HepG2 (cell line): ENCODE results near the gene DNLZ. TPM values are rescaled to one million over a fixed set of nuclear protein-coding genes. Genes with fewer than 3 reads are reported as not detected.

Source experiments
- AGO1 ChIP-seq: fragments of 200-400 bp; formaldehyde crosslinking; IDR thresholded peaks from 2 replicates; pipeline ENCODE4 v1.6.1; 2017; ENCODE audit warnings: mild to moderate bottlenecking, low read depth, low read length, moderate library complexity; ENCODE audit not compliant: poor library complexity, severe bottlenecking
- ARNT ChIP-seq: fragments of 450-650 bp; IDR thresholded peaks from 2 replicates; pipeline ENCODE4 v1.6.1; 2017
- GTF2F1 ChIP-seq: fragments of 150-350 bp; IDR thresholded peaks from 2 replicates; pipeline ENCODE4 v1.6.1; 2014; ENCODE audit warnings: low read length
- NFIB ChIP-seq: sonication (generic); formaldehyde crosslinking; IDR thresholded peaks from 2 replicates; pipeline ENCODE4 v1.9.0; 2021; ENCODE audit warnings: missing genetic modification reagents, mild to moderate bottlenecking, borderline replicate concordance
- NFRKB ChIP-seq: fragments of 450-650 bp; IDR thresholded peaks from 2 replicates; pipeline ENCODE4 v1.6.1; 2017
- PHF5A ChIP-seq: IDR thresholded peaks from one replicate; pipeline ENCODE4 v1.6.1; 2018; ENCODE audit warnings: low read depth, missing genetic modification reagents; ENCODE audit not compliant: unreplicated experiment
- SAP130 ChIP-seq: IDR thresholded peaks from 2 replicates; pipeline ENCODE4 v1.6.1; 2016; ENCODE audit warnings: low read depth
- SIX1 ChIP-seq: sonication (generic); formaldehyde crosslinking; IDR thresholded peaks from 2 replicates; pipeline ENCODE4 v1.4.0; 2020; ENCODE audit warnings: missing genetic modification reagents, borderline replicate concordance
- TEAD3 ChIP-seq: optimal IDR thresholded peaks from 2 replicates; pipeline ENCODE3; 2016; ENCODE audit warnings: borderline replicate concordance
- YEATS2 ChIP-seq: sonication (generic); formaldehyde crosslinking; IDR thresholded peaks from 2 replicates; pipeline ENCODE4 v1.4.0; 2020; ENCODE audit warnings: missing genetic modification reagents, borderline replicate concordance
- ZKSCAN1 ChIP-seq: fragments of 150-350 bp; IDR thresholded peaks from 2 replicates; pipeline ENCODE4 v1.6.1; 2014; ENCODE audit warnings: low read length
- ZNF224 ChIP-seq: sonication (generic); formaldehyde crosslinking; IDR thresholded peaks from 2 replicates; pipeline ENCODE4 v1.5.0; 2020; ENCODE audit warnings: mild to moderate bottlenecking, missing genetic modification reagents
- ZNF383 ChIP-seq: sonication (generic); formaldehyde crosslinking; IDR thresholded peaks from 2 replicates; pipeline ENCODE4 v1.4.0; 2020; ENCODE audit warnings: missing genetic modification reagents, mild to moderate bottlenecking, borderline replicate concordance
- ZNF749 ChIP-seq: sonication (generic); formaldehyde crosslinking; IDR thresholded peaks from 2 replicates; pipeline ENCODE4 v1.8.0; 2022; ENCODE audit warnings: mild to moderate bottlenecking, missing genetic modification reagents, moderate library complexity, borderline replicate concordance
- polyA plus RNA-seq, 8 experiments: library from polyadenylated mRNA; depleted of rRNA in 3 of 8; stranded (reverse) in 7 of 8; unstranded in 1 of 8; fragments of >200 nt; fragmentation: Illumina TruSeq in 4 of 8; extraction: Trizol in 4 of 8; gene quantifications; 2 replicates each; pipeline versions ENCODE4 v1.2.1 to v1.2.3, GENCODE V29; 2011 to 2016; ENCODE audit warnings: low read depth in 4 of 8, missing spikeins in 1 of 8, mixed read lengths in 1 of 8; ENCODE audit not compliant: insufficient read depth in 1 of 8
- total RNA-seq, 5 experiments: library from RNA; depleted of rRNA; stranded (reverse); fragments of >200 nt; fragmentation: Illumina TruSeq; extraction: Trizol; gene quantifications; 2 replicates each; pipeline ENCODE4 v1.2.3, GENCODE V29; 2016; ENCODE audit warnings: low read depth in 1 of 5
- TF ChIP-seq, protein P1 (sequence below): sonication (generic); formaldehyde crosslinking; IDR thresholded peaks from 2 replicates; pipeline ENCODE4 v1.5.0; 2020; ENCODE audit warnings: missing genetic modification reagents
- TF ChIP-seq, protein P2 (sequence below): sonication (generic); formaldehyde crosslinking; IDR thresholded peaks from 2 replicates; pipeline ENCODE4 v1.4.0; 2020; ENCODE audit warnings: missing genetic modification reagents
- TF ChIP-seq, protein P3 (sequence below): sonication (generic); formaldehyde crosslinking; IDR thresholded peaks from 2 replicates; pipeline ENCODE4 v1.4.0; 2020; ENCODE audit warnings: mild to moderate bottlenecking, missing genetic modification reagents
- TF ChIP-seq, protein P4 (sequence below): sonication (generic); formaldehyde crosslinking; IDR thresholded peaks from 2 replicates; pipeline ENCODE4 v1.4.0; 2020; ENCODE audit warnings: missing genetic modification reagents

Gene DNLZ
- total and polyA plus RNA-seq, 2 of the 13 experiments (the other 11 are each of a cell fraction or from before 2014, with no cell fraction given) = 3.4 to 8.0 TPM

DNA sequence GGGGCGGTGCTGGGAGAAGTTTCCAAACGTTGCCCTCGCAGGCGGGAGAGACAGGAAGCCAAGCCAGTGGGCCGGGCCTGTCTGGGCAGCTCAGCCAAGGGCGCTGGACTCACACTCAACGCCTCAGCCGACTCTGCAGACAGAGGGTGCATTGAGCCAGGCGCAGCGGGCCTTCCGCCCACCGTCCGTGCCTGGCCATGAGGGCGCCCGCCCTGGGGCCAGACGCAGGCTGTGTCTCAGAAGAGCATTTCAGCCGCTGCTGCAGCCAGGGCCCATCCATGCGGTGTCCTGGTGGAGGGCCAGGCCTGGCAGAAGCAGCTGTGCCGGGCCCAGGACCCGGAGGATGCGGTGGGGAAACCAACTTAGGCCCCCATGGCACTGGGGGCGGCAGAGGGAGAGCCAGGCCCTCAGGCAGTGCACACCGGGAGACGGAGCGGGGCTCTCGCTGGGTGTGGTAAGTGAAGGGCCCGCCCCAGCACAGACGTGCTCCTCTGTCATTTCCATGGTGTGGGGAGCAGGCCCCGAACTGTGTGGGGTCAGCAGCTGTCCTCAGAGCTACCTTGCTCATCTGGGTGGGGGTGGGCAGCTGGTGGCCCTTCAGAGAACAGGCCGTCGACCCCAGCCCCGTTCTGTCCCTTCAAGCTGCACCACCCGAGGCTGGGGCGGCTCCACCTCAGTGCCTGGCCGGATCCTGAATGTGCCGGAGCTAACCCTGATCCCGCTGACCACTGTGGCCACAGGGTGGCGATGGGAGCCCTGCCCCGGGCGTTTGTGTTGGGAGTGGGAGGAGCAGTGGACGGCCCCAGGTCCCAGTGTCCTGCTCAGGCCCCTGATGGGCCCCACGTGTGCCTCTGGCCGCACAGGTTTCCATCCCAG, 18.0 kb downstream of the DNLZ start (continued):
- TF ChIP-seq, protein P1, sequence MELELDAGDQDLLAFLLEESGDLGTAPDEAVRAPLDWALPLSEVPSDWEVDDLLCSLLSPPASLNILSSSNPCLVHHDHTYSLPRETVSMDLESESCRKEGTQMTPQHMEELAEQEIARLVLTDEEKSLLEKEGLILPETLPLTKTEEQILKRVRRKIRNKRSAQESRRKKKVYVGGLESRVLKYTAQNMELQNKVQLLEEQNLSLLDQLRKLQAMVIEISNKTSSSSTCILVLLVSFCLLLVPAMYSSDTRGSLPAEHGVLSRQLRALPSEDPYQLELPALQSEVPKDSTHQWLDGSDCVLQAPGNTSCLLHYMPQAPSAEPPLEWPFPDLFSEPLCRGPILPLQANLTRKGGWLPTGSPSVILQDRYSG = no peak
- no peak for TF ChIP-seq ZNF383 (CRISPR knock-in tag)
- no peak for TF ChIP-seq SIX1 (CRISPR knock-in tag)
- no peak for TF ChIP-seq AGO1
- TF ChIP-seq PHF5A (CRISPR knock-in tag) = no peak
- TF ChIP-seq NFIB (CRISPR knock-in tag) = no peak
- TF ChIP-seq, protein P2, sequence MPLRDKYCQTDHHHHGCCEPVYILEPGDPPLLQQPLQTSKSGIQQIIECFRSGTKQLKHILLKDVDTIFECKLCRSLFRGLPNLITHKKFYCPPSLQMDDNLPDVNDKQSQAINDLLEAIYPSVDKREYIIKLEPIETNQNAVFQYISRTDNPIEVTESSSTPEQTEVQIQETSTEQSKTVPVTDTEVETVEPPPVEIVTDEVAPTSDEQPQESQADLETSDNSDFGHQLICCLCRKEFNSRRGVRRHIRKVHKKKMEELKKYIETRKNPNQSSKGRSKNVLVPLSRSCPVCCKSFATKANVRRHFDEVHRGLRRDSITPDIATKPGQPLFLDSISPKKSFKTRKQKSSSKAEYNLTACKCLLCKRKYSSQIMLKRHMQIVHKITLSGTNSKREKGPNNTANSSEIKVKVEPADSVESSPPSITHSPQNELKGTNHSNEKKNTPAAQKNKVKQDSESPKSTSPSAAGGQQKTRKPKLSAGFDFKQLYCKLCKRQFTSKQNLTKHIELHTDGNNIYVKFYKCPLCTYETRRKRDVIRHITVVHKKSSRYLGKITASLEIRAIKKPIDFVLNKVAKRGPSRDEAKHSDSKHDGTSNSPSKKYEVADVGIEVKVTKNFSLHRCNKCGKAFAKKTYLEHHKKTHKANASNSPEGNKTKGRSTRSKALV (CRISPR knock-in tag) = no peak; the same call in 1 of the 2 replicates
- no peak for TF ChIP-seq ZKSCAN1
- TF ChIP-seq, protein P3, sequence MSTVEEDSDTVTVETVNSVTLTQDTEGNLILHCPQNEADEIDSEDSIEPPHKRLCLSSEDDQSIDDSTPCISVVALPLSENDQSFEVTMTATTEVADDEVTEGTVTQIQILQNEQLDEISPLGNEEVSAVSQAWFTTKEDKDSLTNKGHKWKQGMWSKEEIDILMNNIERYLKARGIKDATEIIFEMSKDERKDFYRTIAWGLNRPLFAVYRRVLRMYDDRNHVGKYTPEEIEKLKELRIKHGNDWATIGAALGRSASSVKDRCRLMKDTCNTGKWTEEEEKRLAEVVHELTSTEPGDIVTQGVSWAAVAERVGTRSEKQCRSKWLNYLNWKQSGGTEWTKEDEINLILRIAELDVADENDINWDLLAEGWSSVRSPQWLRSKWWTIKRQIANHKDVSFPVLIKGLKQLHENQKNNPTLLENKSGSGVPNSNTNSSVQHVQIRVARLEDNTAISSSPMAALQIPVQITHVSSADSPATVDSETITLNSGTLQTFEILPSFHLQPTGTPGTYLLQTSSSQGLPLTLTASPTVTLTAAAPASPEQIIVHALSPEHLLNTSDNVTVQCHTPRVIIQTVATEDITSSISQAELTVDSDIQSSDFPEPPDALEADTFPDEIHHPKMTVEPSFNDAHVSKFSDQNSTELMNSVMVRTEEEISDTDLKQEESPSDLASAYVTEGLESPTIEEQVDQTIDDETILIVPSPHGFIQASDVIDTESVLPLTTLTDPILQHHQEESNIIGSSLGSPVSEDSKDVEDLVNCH (CRISPR knock-in tag) = no peak
- TF ChIP-seq TEAD3 (CRISPR knock-in tag) = no peak
- TF ChIP-seq, protein P4, sequence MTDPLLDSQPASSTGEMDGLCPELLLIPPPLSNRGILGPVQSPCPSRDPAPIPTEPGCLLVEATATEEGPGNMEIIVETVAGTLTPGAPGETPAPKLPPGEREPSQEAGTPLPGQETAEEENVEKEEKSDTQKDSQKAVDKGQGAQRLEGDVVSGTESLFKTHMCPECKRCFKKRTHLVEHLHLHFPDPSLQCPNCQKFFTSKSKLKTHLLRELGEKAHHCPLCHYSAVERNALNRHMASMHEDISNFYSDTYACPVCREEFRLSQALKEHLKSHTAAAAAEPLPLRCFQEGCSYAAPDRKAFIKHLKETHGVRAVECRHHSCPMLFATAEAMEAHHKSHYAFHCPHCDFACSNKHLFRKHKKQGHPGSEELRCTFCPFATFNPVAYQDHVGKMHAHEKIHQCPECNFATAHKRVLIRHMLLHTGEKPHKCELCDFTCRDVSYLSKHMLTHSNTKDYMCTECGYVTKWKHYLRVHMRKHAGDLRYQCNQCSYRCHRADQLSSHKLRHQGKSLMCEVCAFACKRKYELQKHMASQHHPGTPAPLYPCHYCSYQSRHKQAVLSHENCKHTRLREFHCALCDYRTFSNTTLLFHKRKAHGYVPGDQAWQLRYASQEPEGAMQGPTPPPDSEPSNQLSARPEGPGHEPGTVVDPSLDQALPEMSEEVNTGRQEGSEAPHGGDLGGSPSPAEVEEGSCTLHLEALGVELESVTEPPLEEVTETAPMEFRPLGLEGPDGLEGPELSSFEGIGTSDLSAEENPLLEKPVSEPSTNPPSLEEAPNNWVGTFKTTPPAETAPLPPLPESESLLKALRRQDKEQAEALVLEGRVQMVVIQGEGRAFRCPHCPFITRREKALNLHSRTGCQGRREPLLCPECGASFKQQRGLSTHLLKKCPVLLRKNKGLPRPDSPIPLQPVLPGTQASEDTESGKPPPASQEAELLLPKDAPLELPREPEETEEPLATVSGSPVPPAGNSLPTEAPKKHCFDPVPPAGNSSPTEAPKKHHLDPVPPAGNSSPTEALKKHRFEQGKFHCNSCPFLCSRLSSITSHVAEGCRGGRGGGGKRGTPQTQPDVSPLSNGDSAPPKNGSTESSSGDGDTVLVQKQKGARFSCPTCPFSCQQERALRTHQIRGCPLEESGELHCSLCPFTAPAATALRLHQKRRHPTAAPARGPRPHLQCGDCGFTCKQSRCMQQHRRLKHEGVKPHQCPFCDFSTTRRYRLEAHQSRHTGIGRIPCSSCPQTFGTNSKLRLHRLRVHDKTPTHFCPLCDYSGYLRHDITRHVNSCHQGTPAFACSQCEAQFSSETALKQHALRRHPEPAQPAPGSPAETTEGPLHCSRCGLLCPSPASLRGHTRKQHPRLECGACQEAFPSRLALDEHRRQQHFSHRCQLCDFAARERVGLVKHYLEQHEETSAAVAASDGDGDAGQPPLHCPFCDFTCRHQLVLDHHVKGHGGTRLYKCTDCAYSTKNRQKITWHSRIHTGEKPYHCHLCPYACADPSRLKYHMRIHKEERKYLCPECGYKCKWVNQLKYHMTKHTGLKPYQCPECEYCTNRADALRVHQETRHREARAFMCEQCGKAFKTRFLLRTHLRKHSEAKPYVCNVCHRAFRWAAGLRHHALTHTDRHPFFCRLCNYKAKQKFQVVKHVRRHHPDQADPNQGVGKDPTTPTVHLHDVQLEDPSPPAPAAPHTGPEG = no peak
- TF ChIP-seq GTF2F1 = no peak
- no peak for TF ChIP-seq ARNT
- no peak for TF ChIP-seq NFRKB
- no peak; the same call in 1 of the 2 replicates for TF ChIP-seq ZNF749
- no peak for TF ChIP-seq ZNF224 (CRISPR knock-in tag)
- TF ChIP-seq YEATS2 (CRISPR knock-in tag) = peak; percentile 60; the same call in 1 of the 2 replicates
- peak; percentile 90 for TF ChIP-seq SAP130 (CRISPR knock-in tag)
